HG02970 (cell line): ENCODE results near the gene SNX8.
"Not testable (repeated sequence)": the region's sequence is repeated elsewhere in the genome, so short reads cannot be mapped to it uniquely, and the experiment has no call there.

Experiments used
- ATAC-seq: cut with Tn5 transposase; IDR thresholded peaks from one replicate; pipeline ENCODE4 v1.9.1; 2021; ENCODE audit warnings: mild to moderate bottlenecking, moderate library complexity, moderate number of reproducible peaks; ENCODE audit not compliant: unreplicated experiment, low FRiP score

Gene SNX8

GRCh38 chr7:2331707-2332106 is 17.5 kb upstream of the SNX8 start:
- ATAC-seq = no peak

GRCh38 chr7:2330493-2330892 is 16.3 kb upstream of the SNX8 start:
- no peak for ATAC-seq

GRCh38 chr7:2326951-2327350 is 12.7 kb upstream of the SNX8 start:
- no peak for ATAC-seq

- no peak for ATAC-seq
Observed at GRCh38 chr7:2325162-2325561, 10.9 kb upstream of the SNX8 start.

- ATAC-seq = no peak
Observed at GRCh38 chr7:2321020-2321419, 6.8 kb upstream of the SNX8 start.

GRCh38 chr7:2317556-2318293 is 3.5 kb upstream of the SNX8 start:
- no peak for ATAC-seq

- no peak for ATAC-seq
Observed at GRCh38 chr7:2316578-2316977, 2.3 kb upstream of the SNX8 start.

GRCh38 chr7:2315787-2316186 is 1.5 kb upstream of the SNX8 start:
- ATAC-seq = no peak

GRCh38 chr7:2314956-2315530 is 802 bp upstream of the SNX8 start:
- not testable (repeated sequence) for ATAC-seq

- ATAC-seq = no peak
Observed at GRCh38 chr7:2313450-2314208, 612 bp downstream of the SNX8 start.

GRCh38 chr7:2312267-2312929 is 1.8 kb downstream of the SNX8 start:
- ATAC-seq = no peak

- ATAC-seq = no peak
Observed at GRCh38 chr7:2309889-2310331, 4.3 kb downstream of the SNX8 start.

- no peak for ATAC-seq
Observed at GRCh38 chr7:2307690-2308107, 6.5 kb downstream of the SNX8 start.

GRCh38 chr7:2306688-2307087 is 7.6 kb downstream of the SNX8 start:
- no peak for ATAC-seq

GRCh38 chr7:2305258-2305657 is 9.0 kb downstream of the SNX8 start:
- not testable (repeated sequence) for ATAC-seq

GRCh38 chr7:2303520-2303919 is 10.7 kb downstream of the SNX8 start:
- ATAC-seq = not testable (repeated sequence)

- ATAC-seq = not testable (repeated sequence)
Observed at GRCh38 chr7:2302743-2303397, 11.4 kb downstream of the SNX8 start.

GRCh38 chr7:2301511-2301863 is 12.8 kb downstream of the SNX8 start:
- ATAC-seq = no peak

- ATAC-seq = no peak
Observed at GRCh38 chr7:2299870-2300512, 14.2 kb downstream of the SNX8 start.
